HG03280 (cell line): ENCODE data around the gene CNN1.
"Not testable (repeated sequence)": the region's sequence is repeated elsewhere in the genome, so short reads cannot be mapped to it uniquely, and the experiment has no call there.

Source experiments
- ATAC-seq: cut with Tn5 transposase; IDR thresholded peaks from one replicate; pipeline ENCODE4 v1.9.1; 2021; ENCODE audit warnings: mild to moderate bottlenecking, moderate library complexity; ENCODE audit not compliant: unreplicated experiment

The CNN1 gene

GRCh38 chr19:11598103-11598483 lies 59.4 kb downstream of the CNN1 start:
- no peak for ATAC-seq

- ATAC-seq: no peak
Measured at GRCh38 chr19:11598746-11599145, 60.1 kb downstream of the CNN1 start.

GRCh38 chr19:11599704-11600103 lies 61.1 kb downstream of the CNN1 start:
- not testable (repeated sequence) for ATAC-seq
